ENCODE data around the gene SULF2. TPM values are rescaled to one million over a fixed set of nuclear protein-coding genes. Genes with fewer than 3 reads are reported as not detected.

SULF2 gene
- total RNA-seq, 4 donors from 2014 or later = 41.2 to 177 (median 62.3) TPM

DNA sequence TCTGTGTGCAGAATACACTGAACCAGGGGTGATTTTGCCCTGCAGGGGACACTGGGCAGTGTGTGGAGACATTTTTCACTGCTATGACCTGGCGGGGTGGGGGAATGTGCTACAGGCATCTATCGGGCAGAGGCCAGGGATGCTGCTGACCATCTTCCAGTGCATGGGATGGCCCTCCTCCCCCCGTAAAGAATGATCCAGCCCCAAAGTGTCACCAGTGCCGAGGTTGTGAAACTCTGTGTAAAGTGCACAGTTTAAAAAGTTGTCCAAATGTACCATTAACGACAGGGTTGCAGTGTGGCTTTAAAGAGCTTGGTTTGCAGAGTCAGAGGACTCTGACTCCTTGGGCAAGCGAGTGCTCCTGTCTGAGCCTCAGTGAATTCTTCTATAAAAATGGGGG, 72.1 kb downstream of the SULF2 start:
- no peak for ATAC-seq
- peaks cover 0 to 40% (median 4%) of the 10 kb centered on the region in 3 donors for H3K4me1 ChIP-seq

DNA sequence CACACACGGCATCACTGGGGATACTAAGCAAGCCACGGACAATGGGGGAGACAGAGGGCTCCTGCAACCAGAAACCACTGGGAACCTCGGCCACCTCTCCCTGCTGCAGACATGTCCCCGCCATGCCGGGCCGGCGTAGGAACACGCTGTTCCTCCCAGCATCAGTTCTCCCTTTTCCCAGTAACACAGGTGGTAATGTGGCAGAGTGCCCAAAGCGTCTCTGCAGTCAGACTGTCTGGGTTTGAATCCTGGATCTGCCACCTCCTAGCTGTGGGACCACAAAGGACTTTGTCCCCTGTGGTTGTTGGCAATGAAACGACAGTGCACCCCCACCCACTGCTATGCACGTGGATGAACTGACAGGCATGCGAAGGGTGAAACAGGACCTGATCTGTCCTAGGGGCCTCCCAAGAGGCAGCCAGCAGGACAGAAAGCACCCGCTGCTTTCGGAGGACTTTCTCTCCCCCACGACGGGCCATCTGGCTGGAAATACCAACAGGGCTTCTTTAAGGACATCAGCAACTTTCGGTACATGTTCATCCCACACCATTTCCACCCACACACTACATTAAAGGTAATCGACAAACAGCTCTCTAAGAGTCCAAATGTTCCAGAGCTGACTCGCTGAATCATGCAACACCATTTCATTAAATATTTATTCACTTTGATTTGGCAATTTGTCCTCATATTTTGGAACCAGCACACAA, 74.1 kb downstream of the SULF2 start:
- Histone ChIP-seq H3K27ac (peak overlapping the region in 3 of 4 donors; percentile 45 to 58 (median 46)), H3K4me3 (no peak overlapping the region), H3K36me3 (no peaks in the 10 kb centered on the region), H3K27me3 (no peaks in the 10 kb centered on the region), H3K9me3 (no peaks in the 10 kb centered on the region), H3K4me1 (peaks cover 0 to 37% (median 4%) of the 10 kb centered on the region in 3 donors)
- TF ChIP-seq EP300 (IDR thresholded peaks at IDR 0.05) = no peak
- TF ChIP-seq POLR2AphosphoS5 (IDR thresholded peaks at IDR 0.05) = peak; percentile 17
- TF ChIP-seq POLR2A (IDR thresholded peaks at IDR 0.05) = no peak
- TF ChIP-seq, protein P1, sequence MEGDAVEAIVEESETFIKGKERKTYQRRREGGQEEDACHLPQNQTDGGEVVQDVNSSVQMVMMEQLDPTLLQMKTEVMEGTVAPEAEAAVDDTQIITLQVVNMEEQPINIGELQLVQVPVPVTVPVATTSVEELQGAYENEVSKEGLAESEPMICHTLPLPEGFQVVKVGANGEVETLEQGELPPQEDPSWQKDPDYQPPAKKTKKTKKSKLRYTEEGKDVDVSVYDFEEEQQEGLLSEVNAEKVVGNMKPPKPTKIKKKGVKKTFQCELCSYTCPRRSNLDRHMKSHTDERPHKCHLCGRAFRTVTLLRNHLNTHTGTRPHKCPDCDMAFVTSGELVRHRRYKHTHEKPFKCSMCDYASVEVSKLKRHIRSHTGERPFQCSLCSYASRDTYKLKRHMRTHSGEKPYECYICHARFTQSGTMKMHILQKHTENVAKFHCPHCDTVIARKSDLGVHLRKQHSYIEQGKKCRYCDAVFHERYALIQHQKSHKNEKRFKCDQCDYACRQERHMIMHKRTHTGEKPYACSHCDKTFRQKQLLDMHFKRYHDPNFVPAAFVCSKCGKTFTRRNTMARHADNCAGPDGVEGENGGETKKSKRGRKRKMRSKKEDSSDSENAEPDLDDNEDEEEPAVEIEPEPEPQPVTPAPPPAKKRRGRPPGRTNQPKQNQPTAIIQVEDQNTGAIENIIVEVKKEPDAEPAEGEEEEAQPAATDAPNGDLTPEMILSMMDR (IDR thresholded peaks at IDR 0.05) = no peak
- WGBS, 2 donors (ENCODE audit: low coverage in 1 of 2) = 27 to 32% methylated on average over 6 to 7 of the region's 19 CpGs
- no peak for ATAC-seq

More for the DNA sequence above, 72.1 kb downstream of the SULF2 start:
- Histone ChIP-seq H3K27me3 (no peaks in the 10 kb centered on the region), H3K4me3 (no peak overlapping the region), H3K36me3 (no peaks in the 10 kb centered on the region), H3K9me3 (no peaks in the 10 kb centered on the region), H3K27ac (no peak overlapping the region)
- WGBS, 2 donors (ENCODE audit: low coverage in 1 of 2) = 70% methylated on average over 4 of the region's 6 CpGs; no CpG with 5 or more reads in 1 of the 2 donors
- TF ChIP-seq EP300 (IDR thresholded peaks at IDR 0.05) (no peak), POLR2AphosphoS5 (IDR thresholded peaks at IDR 0.05) (no peak), POLR2A (IDR thresholded peaks at IDR 0.05) (no peak)
- TF ChIP-seq, protein P1 (IDR thresholded peaks at IDR 0.05) = no peak

DNA sequence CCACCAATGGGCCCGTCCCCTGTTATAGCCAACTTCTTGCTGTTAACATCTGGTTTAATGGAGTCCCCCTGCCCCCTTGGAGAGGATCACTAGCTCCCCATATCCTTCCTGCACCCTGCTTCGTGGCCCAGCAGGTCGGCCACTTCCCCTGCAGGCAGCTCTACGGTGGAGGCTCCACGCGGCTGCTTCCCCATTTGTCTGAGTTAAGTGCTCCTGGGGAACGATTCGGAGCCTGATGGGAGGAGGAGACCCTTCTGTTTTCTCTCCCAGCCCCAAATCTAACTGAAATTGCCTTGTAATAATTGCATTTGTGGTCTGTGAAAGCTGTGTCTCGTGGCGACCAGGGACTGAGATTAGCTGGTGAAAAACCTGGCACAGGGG, 74.6 kb downstream of the SULF2 start:
- H3K36me3 ChIP-seq = no peaks in the 10 kb centered on the region
- H3K27me3 ChIP-seq = no peaks in the 10 kb centered on the region
- H3K4me3 ChIP-seq = no peak overlapping the region
- H3K27ac ChIP-seq = peak overlapping the region in 1 of 4 donors; percentile 58
- 76% methylated on average over 8 of the region's 10 CpGs; no CpG with 5 or more reads in 1 of the 2 donors for WGBS, 2 donors (ENCODE audit: low coverage in 1 of 2)
- ATAC-seq = no peak
- TF ChIP-seq POLR2AphosphoS5 (IDR thresholded peaks at IDR 0.05) = no peak
- no peak for TF ChIP-seq POLR2A (IDR thresholded peaks at IDR 0.05)
- no peak for TF ChIP-seq EP300 (IDR thresholded peaks at IDR 0.05)
- TF ChIP-seq, protein P1 (IDR thresholded peaks at IDR 0.05) = no peak
- H3K4me1 ChIP-seq = peaks cover 0 to 41% (median 4%) of the 10 kb centered on the region in 3 donors
- H3K9me3 ChIP-seq = no peaks in the 10 kb centered on the region

- WGBS, 2 donors (ENCODE audit: low coverage in 1 of 2) = 76 to 95% methylated on average over 6 to 7 of the region's 10 CpGs
- no peaks in the 10 kb centered on the region for H3K36me3 ChIP-seq
- ATAC-seq = no peak
- no peak overlapping the region for H3K4me3 ChIP-seq
- H3K9me3 ChIP-seq = no peaks in the 10 kb centered on the region
- no peaks in the 10 kb centered on the region for H3K27me3 ChIP-seq
- H3K4me1 ChIP-seq = peaks cover 0 to 56% (median 16%) of the 10 kb centered on the region in 3 donors
- no peak overlapping the region for H3K27ac ChIP-seq
- no peak for TF ChIP-seq POLR2A (IDR thresholded peaks at IDR 0.05)
- TF ChIP-seq EP300 (IDR thresholded peaks at IDR 0.05) = no peak
- no peak for TF ChIP-seq POLR2AphosphoS5 (IDR thresholded peaks at IDR 0.05)
- TF ChIP-seq, protein P1 (IDR thresholded peaks at IDR 0.05) = no peak
These were observed 76.1 kb downstream of the SULF2 start for GRCh38 chr20:47708953-47709833.
